CD4-positive, alpha-beta T cell (primary cell): ENCODE measurements around the gene COL4A2. TPM values are rescaled to one million over a fixed set of nuclear protein-coding genes. Genes with fewer than 3 reads are reported as not detected.

Experiments used
- ATAC-seq: fragments of 200-7000 bp; cut with Tn5 transposase; one replicate; pipeline ENCODE4 v1.10.0; 2022; ENCODE audit warnings: mild to moderate bottlenecking; ENCODE audit not compliant: poor library complexity
- CTCF ChIA-PET: fragments of 350-600 bp; sonication (Branson Sonifier 250); formaldehyde crosslinking; loops from one replicate; lab custom pipeline; 2021; ENCODE audit warnings: antibody characterized with exemption, inconsistent platforms; lab: Charles Lee
- POLR2A ChIA-PET: fragments of 350-600 bp; sonication (Branson Sonifier 250); formaldehyde crosslinking; loops from one replicate; lab custom pipeline; 2021; ENCODE audit warnings: antibody characterized with exemption, inconsistent platforms; lab: Charles Lee
- DNase-seq, 14 experiments: peaks; one replicate each; pipeline ENCODE4 v3.0.0-alpha.2; 2013 to 2020; ENCODE audit warnings: mixed read lengths in 2 of 14
- H3K27ac ChIP-seq, 2 donors: one replicate each; pipeline versions ENCODE4 v1.5.1 to v1.7.0; 2013; ENCODE audit warnings: low read length in 2 of 2, low read depth in 1 of 2, mild to moderate bottlenecking in 1 of 2
- H3K27me3 ChIP-seq, 2 experiments: 1 replicate in 1 of 2; 2 replicates in 1 of 2; pipeline versions ENCODE4 v1.6.1 to v1.7.0; 2013; ENCODE audit warnings: low read length in 2 of 2, control low read depth in 1 of 2, mild to moderate bottlenecking in 1 of 2, moderate library complexity in 1 of 2; ENCODE audit not compliant: insufficient read depth in 2 of 2, control insufficient read depth in 1 of 2
- H3K36me3 ChIP-seq: one replicate; pipeline ENCODE4 v1.6.1; 2013; ENCODE audit warnings: low read length, control low read depth; ENCODE audit not compliant: insufficient read depth
- H3K4me1 ChIP-seq: one replicate; pipeline ENCODE4 v1.6.1; 2013; ENCODE audit warnings: low read length, control low read depth; ENCODE audit not compliant: insufficient read depth
- H3K4me3 ChIP-seq: one replicate; pipeline ENCODE4 v1.5.1; 2013; ENCODE audit warnings: mild to moderate bottlenecking, low read length, moderate library complexity
- H3K9me3 ChIP-seq, 2 experiments: 1 replicate in 1 of 2; 2 replicates in 1 of 2; pipeline versions ENCODE4 v1.6.1 to v1.7.0; 2013; ENCODE audit warnings: low read length in 2 of 2, mild to moderate bottlenecking in 2 of 2, control low read depth in 1 of 2, moderate library complexity in 1 of 2; ENCODE audit not compliant: control insufficient read depth in 1 of 2, insufficient read depth in 1 of 2
- H3K27ac Mint-ChIP-seq: one replicate; pipeline ENCODE4 v1.8.0; 2020; ENCODE audit warnings: mixed read lengths
- H3K27me3 Mint-ChIP-seq: one replicate; pipeline ENCODE4 v1.8.0; 2021; ENCODE audit warnings: mixed read lengths
- H3K36me3 Mint-ChIP-seq: one replicate; pipeline ENCODE4 v1.8.0; 2021; ENCODE audit warnings: low read depth, mixed read lengths
- H3K4me1 Mint-ChIP-seq: one replicate; pipeline ENCODE4 v1.8.0; 2021; ENCODE audit warnings: low read depth, mixed read lengths
- H3K4me3 Mint-ChIP-seq: one replicate; pipeline ENCODE4 v1.8.0; 2020; ENCODE audit warnings: mild to moderate bottlenecking, mixed read lengths
- H3K9me3 Mint-ChIP-seq: one replicate; pipeline ENCODE4 v1.8.0; 2020; ENCODE audit warnings: mixed read lengths
- intact Hi-C, 2 experiments: fragments of 100-400 bp; cut with DNase I in 1 of 2; cut with micrococcal nuclease in 1 of 2; formaldehyde crosslinking; loops; one replicate each; pipeline versions ENCODE4 v1.15.1 to v1.9.0; 2023 to 2025; cut with DNase I, micrococcal nuclease
- total RNA-seq, 174 experiments: library from RNA in 2 of 174; stranded (reverse) in 2 of 174; gene quantifications; one replicate each; pipeline ENCODE4 v1.2.3 and lab custom pipeline; 2021 to 2026
- TF ChIP-seq, protein P1 (sequence below): fragments of 200-600 bp; IDR thresholded peaks from one replicate; pipeline ENCODE4 v1.8.0; 2022; ENCODE audit warnings: antibody characterized with exemption, mild to moderate bottlenecking

COL4A2 gene
- total RNA-seq, 2 experiments from 2014 or later, result not detected

DNA sequence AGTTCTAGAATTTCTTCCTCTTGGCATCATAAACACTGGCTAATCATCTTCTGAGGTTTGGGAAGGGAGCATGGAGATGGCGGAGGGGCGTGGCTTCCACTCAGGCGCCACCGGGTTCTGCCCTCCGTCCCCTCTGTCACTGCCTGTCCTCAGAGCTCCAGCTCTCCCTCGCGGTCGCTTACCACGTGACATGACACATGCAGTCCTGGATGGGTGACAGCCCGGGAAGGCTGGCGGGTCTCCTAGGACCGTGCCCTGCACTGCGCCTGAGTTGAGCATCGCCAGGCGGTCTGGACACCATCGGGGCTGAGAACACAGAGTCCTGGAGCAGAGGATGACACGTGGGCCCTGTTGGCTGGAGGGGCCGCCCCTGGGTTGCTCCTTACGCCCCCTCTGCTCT lies 131.1 kb downstream of the COL4A2 start:
- Mint-ChIP-seq H3K27ac (no peak overlapping the region), H3K27me3 (peaks cover 77% of the 10 kb centered on the region), H3K36me3 (no peaks in the 10 kb centered on the region), H3K4me3 (no peak overlapping the region), H3K9me3 (no peaks in the 10 kb centered on the region), H3K4me1 (no peaks in the 10 kb centered on the region)
- Histone ChIP-seq H3K9me3 (peaks cover 0 to 9% of the 10 kb centered on the region in 2 experiments), H3K27ac (no peak overlapping the region), H3K36me3 (no peaks in the 10 kb centered on the region), H3K4me1 (no peaks in the 10 kb centered on the region), H3K4me3 (no peak overlapping the region), H3K27me3 (peaks cover 0 to 1% of the 10 kb centered on the region in 2 experiments)
- ChIA-PET CTCF (no interaction called here), POLR2A (no interaction called here)
- intact Hi-C loops, result no loop called here
- TF ChIP-seq, protein P1, sequence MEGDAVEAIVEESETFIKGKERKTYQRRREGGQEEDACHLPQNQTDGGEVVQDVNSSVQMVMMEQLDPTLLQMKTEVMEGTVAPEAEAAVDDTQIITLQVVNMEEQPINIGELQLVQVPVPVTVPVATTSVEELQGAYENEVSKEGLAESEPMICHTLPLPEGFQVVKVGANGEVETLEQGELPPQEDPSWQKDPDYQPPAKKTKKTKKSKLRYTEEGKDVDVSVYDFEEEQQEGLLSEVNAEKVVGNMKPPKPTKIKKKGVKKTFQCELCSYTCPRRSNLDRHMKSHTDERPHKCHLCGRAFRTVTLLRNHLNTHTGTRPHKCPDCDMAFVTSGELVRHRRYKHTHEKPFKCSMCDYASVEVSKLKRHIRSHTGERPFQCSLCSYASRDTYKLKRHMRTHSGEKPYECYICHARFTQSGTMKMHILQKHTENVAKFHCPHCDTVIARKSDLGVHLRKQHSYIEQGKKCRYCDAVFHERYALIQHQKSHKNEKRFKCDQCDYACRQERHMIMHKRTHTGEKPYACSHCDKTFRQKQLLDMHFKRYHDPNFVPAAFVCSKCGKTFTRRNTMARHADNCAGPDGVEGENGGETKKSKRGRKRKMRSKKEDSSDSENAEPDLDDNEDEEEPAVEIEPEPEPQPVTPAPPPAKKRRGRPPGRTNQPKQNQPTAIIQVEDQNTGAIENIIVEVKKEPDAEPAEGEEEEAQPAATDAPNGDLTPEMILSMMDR, result no peak
- DNase-seq, result no peak
- ATAC-seq, result no peak

DNA sequence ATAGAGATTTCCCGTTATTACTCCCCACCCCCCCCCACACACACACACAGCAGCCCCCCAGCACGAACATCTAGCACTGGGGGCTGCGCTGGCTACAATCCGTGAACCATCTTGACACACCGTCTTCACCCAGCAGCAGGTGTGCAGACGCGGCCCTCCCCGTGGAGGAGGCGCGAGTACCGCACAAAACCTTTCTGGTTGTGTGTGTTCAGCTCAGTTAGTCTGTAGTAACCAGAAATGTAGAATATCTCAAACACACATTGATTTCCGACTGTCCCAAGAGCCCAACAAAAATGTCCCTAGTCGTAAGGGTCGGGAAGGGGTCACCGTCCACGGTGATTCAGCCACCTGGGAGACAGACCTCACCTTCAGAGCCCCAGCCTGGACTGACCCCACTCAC lies 131.7 kb downstream of the COL4A2 start:
- Histone ChIP-seq H3K4me3 (no peak overlapping the region), H3K27me3 (peaks cover 0 to 4% of the 10 kb centered on the region in 2 experiments), H3K9me3 (peaks cover 0 to 9% of the 10 kb centered on the region in 2 experiments), H3K27ac (no peak overlapping the region), H3K4me1 (no peaks in the 10 kb centered on the region), H3K36me3 (no peaks in the 10 kb centered on the region)
- no peaks in the 10 kb centered on the region for H3K9me3 Mint-ChIP-seq
- DNase-seq (no peak), ATAC-seq (no peak)
- TF ChIP-seq, protein P1, result no peak
- H3K4me3 Mint-ChIP-seq, result no peak overlapping the region
- no peaks in the 10 kb centered on the region for H3K4me1 Mint-ChIP-seq
- no peak overlapping the region for H3K27ac Mint-ChIP-seq
- intact Hi-C loops, result no loop called here
- CTCF ChIA-PET, result no interaction called here
- no peaks in the 10 kb centered on the region for H3K36me3 Mint-ChIP-seq
- POLR2A ChIA-PET, result no interaction called here
- peaks cover 77% of the 10 kb centered on the region for H3K27me3 Mint-ChIP-seq

DNA sequence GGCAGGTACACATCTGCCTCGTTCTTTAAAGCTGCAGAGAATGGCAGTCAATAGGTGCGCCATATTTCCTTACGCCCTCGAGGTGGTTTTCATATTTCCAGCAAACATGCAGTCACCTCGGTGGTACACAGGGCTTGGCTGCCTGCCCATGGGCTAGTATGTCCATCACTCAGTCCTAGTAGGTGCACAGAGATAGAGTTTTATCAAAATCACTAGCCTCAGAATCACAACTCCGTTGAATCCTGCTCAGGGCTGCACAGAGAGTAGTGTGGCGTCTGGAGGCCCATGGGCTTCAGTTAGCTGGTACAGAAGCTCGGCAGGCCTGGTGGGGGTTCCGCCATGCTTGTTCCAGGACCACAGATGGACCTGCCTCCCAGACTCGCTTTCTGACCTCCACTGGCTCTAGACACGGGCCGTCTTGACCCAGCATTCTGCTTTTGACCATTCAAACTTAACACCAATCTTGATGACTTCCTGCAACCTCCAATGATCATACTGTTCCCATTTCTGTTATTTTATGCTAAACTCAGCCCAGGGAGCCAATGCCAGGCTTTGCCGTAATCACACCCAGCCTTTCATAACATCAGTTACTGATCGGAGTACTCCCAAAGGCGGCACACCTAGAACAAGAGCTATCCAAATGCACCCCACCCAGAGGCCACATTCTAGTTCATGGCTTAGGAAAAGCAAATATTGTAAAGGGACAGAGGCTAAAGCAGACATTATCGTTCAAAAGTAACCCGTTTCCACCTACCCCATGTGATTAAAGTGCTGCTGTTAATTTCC lies 134.1 kb downstream of the COL4A2 start:
- H3K27ac ChIP-seq, result no peak overlapping the region
- Mint-ChIP-seq H3K27me3 (peaks cover 76% of the 10 kb centered on the region), H3K27ac (no peak overlapping the region), H3K9me3 (no peaks in the 10 kb centered on the region), H3K4me3 (no peak overlapping the region), H3K4me1 (no peaks in the 10 kb centered on the region), H3K36me3 (no peaks in the 10 kb centered on the region)
- H3K9me3 ChIP-seq, result peaks cover 0 to 9% of the 10 kb centered on the region in 2 experiments
- POLR2A ChIA-PET, result no interaction called here
- no peak for DNase-seq
- no peaks in the 10 kb centered on the region for H3K36me3 ChIP-seq
- H3K4me1 ChIP-seq, result no peaks in the 10 kb centered on the region
- H3K4me3 ChIP-seq, result no peak overlapping the region
- intact Hi-C loops, result no loop called here
- no peak for ATAC-seq
- TF ChIP-seq, protein P1, result no peak
- peaks cover 4 to 7% of the 10 kb centered on the region in 2 experiments for H3K27me3 ChIP-seq
- CTCF ChIA-PET, result no interaction called here
